Measurements from ENCODE around the gene S1PR1.

GRCh38 chr1:101243751-101244150 lies 6.9 kb downstream of the S1PR1 start:
- TF ChIP-seq CTCF (IDR thresholded peaks at IDR 0.05), result no peak
- no peak for TF ChIP-seq POLR2AphosphoS5 (IDR thresholded peaks at IDR 0.05)
